ENCODE measurements around the gene SKP1. TPM values are rescaled to one million over a fixed set of nuclear protein-coding genes. Genes with fewer than 3 reads are reported as not detected.
"Not testable (repeated sequence)": the region's sequence is repeated elsewhere in the genome, so short reads cannot be mapped to it uniquely, and the experiment has no call there.

SKP1 gene
- total RNA-seq, 1 donor from 2014 or later: 458 TPM

- peak; percentile 80 for DNase-seq (ENCODE audit: missing footprints)
- intact Hi-C loops (cut with DNase I): loop anchor here (1.0 kb wide), 1 partner anchor 105 kb away; no protein-coding TSS in a partner anchor
- ATAC-seq: peak; percentile 86
Measured at GRCh38 chr5:134184155-134185135, 7.7 kb upstream of the SKP1 start.

GRCh38 chr5:134183481-134183880 is 6.7 kb upstream of the SKP1 start:
- no peak for DNase-seq (ENCODE audit: missing footprints)
- intact Hi-C loops (cut with DNase I): no loop called here
- ATAC-seq: no peak

DNA sequence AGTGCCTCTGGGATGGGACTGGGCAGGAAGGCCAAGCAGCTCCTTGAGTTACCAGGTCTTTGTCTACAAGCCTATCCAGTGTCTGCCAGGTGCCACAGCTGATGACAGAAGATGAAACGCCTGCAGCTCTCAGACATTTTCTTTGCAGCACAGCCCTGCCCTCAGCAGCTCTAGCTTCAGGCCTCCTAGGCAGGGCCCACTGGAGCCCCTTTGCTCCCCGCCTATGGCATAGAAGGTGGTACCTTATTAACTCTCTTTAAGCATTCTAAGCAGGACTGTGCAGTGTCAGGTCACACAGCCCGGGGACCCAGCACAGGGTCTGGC is 1.3 kb upstream of the SKP1 start:
- DNase-seq (ENCODE audit: missing footprints) (no peak), ATAC-seq (no peak)
- intact Hi-C loops (cut with DNase I): loop anchor here (5.0 to 10.0 kb wide), 2 partner anchors 49 to 407 kb away; partner anchors contain the start of gene PPP2CA

- intact Hi-C loops (cut with DNase I): loop anchor here (5.0 to 10.0 kb wide), 2 partner anchors 50 to 407 kb away; partner anchors contain the start of gene PPP2CA
- peak; percentile 83 for DNase-seq (ENCODE audit: missing footprints)
- peak; percentile 52 for ATAC-seq
Measured at GRCh38 chr5:134177369-134178095, 782 bp upstream of the SKP1 start.

DNA sequence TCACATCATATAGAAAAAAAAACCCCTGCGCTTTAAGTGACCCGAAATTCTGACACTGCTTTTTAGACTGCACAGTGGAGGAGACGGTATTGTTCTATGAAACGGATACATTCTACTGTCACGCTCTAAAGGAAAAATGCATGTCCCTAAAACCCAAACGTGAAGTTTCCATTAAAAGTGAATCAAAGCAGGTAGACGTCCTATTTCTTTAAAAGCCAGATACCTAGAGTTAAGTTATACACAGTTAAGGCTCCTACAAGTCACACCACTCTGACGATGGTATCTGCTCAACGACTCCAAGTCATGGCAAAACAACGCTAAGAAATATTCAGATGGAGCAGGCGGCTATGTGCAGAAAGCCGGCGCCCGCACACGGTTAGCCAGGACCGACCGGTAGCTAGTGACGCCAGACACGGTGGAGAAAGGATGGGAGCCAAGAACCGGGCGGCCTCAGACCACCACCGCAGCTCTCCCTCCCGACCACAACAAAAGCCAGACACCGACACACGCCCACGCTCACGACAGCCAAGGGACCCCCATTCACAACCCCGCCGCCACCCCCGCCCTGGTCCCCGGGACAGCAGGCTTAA is 734 bp downstream of the SKP1 start:
- ATAC-seq: peak; percentile 14
- intact Hi-C loops (cut with DNase I): loop anchor here (5.0 to 10.0 kb wide), 2 partner anchors 51 to 409 kb away; partner anchors contain the start of gene PPP2CA
- DNase-seq (ENCODE audit: missing footprints): no peak

DNA sequence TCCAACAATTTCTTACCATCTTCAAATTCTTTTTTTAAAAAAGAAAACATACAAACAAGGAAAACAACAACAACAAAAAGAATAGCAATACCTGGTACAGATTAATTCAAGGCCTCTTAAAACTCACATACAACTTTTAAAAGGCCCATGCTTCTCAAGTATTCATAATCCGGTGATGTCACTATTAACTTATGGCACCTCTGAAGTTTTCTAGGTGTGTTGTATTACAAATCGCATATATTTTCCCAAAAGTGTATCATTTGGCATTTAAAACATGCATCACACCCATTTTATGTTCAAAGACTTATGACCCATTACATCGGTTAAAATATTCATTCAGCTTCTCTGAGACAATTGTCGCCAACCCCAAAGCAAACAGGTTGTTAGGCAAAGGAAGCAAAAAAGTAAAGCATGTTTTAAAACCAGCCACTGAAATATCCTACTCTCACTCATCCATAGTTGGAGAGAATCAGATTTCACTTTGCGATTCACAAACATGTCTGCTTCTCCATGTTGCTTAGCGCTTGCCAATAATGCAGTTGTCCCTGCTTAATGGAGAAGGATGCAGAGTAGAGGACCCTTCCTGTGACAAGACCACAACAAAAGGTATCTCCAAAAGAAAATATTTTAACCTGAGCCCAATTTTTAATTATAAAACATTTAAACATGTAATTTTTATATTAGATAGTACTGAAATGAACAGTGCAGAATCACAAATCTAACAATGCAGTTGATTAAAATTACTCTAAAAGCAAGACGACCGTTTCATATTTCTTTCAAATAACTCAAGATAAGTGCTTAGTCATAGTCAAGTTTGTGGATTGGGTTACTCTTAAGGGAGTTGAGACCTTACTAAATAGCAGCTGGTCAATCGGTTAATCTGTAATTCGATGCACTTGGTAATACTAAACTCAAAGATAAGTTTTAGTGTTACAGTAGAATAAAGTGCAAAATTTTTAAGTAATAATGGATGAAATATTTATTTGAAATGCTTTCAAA is 1.6 kb downstream of the SKP1 start:
- no peak for DNase-seq (ENCODE audit: missing footprints)
- ATAC-seq: no peak
- intact Hi-C loops (cut with DNase I): loop anchor here (5.0 to 10.0 kb wide), 2 partner anchors 52 to 410 kb away; partner anchors contain the start of gene PPP2CA

DNA sequence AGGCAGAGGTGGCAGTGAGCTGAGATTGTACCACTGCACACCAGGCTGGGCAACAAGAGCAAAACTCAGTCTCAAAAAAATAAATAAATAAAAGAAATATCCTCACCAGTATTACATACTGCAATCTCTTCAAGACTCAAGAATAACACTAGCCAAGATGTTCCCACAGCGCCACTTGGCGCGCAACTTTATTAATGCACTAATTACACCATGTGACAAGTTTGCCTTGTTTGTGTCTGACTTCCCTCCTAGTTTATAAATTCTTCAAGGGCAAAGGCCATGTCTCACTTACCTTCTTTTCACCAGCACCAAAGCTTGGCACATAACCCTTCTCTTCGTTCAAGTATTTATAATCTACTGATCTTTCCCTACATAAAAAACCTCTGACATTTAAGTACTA is 4.8 kb downstream of the SKP1 start:
- DNase-seq (ENCODE audit: missing footprints) (no peak), ATAC-seq (no peak)
- intact Hi-C loops (cut with DNase I): loop anchor here (10.0 kb wide), 1 partner anchor 413 kb away; no protein-coding TSS in a partner anchor

- ATAC-seq: no peak
Measured at GRCh38 chr5:134162592-134162991, 14.2 kb downstream of the SKP1 start.

DNA sequence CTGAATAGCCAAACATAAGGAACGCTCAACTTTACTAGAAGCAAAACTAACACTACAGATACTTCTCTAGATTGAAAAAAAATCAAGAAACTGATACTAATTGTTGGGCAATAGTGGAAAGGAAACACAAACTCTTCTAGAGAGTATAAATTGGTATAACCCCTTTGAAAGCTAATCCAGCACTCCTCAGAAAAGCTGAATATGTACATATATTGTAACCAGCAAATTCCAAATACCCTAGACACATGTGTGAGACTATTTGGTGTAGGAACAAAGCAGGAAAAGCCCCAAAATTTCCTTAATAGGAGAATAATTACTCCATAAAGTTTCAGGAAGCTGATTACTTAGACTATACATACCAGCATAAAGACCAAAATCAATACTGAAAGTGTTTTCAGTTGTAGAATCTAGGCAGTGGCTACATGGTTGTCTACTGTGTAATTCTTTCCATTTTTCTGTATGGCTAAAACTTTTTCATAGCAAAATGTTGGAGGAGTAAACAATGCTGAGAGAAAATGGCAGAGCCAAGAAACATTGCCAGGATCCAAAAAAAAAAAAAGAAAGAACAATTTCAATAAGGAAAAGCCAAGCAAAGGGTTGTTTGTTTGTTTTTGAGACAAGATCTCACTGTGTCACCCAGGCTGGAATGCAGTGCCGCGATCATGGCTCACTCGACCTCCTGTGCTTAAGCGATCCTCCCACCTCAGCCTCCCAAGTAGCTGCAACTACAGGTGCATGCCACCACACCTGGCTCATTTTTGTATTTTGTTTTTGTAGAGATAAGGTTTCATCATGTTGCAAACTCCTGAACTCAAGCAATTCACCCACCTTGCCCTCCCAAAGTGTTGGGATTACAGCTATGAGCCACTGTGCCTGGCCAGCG is 15.0 kb downstream of the SKP1 start:
- intact Hi-C loops (cut with DNase I): no loop called here
- DNase-seq (ENCODE audit: missing footprints) (no peak), ATAC-seq (no peak)

More at GRCh38 chr5:134162592-134162991, 14.2 kb downstream of the SKP1 start:
- intact Hi-C loops (cut with DNase I): no loop called here
- no peak for DNase-seq (ENCODE audit: missing footprints)

GRCh38 chr5:134153657-134154056 is 23.1 kb downstream of the SKP1 start:
- ATAC-seq (no peak), DNase-seq (ENCODE audit: missing footprints) (no peak)
- intact Hi-C loops (cut with DNase I): no loop called here

- DNase-seq (ENCODE audit: missing footprints) (no peak), ATAC-seq (no peak)
- intact Hi-C loops (cut with DNase I): no loop called here
Measured at GRCh38 chr5:134153241-134153640, 23.5 kb downstream of the SKP1 start.

DNA sequence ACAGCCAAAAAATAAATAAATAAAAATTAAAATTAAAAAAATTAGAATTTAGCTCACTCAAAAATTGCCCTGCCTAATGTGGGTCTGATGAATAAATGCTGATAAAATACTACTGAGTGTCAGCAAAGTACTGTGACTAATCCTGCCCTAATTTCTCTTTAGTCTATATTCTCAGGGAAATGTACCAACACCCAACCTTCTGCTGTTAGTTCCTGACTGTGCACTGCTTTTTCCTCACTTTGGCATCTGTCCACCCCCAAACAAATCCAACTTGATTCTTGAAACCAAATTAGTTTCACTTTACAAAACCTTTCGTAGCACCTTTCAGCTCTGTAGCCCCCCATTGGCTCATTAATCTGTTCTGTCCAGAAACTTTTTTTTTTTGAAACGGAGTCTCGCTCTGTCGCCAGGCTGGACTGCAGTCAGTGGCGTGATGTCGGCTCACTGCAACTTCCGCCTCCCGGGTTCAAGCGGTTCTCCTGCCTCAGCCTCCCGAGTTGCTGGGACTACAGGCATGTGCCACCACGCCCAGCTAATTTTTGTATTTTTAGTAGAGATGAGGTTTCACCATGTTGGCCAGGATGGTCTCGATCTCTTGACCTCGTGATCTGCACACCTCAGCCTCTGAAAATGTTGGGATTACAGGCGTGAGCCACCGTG is 24.4 kb downstream of the SKP1 start:
- DNase-seq (ENCODE audit: missing footprints); intact Hi-C loops (cut with DNase I); ATAC-seq: not testable (repeated sequence)

- no peak for DNase-seq (ENCODE audit: missing footprints)
- ATAC-seq: no peak
- intact Hi-C loops (cut with DNase I): no loop called here
Measured at GRCh38 chr5:134151723-134152122, 25.0 kb downstream of the SKP1 start.

- ATAC-seq (no peak), DNase-seq (ENCODE audit: missing footprints) (no peak)
- intact Hi-C loops (cut with DNase I): no loop called here
Measured at GRCh38 chr5:134149571-134150303, 27.0 kb downstream of the SKP1 start.

GRCh38 chr5:134148986-134149539 is 27.7 kb downstream of the SKP1 start:
- ATAC-seq (no peak), DNase-seq (ENCODE audit: missing footprints) (no peak)
- intact Hi-C loops (cut with DNase I): no loop called here

GRCh38 chr5:134148316-134148715 is 28.4 kb downstream of the SKP1 start:
- intact Hi-C loops (cut with DNase I): no loop called here
- ATAC-seq (no peak), DNase-seq (ENCODE audit: missing footprints) (no peak)
